Endothelial cell of umbilical vein (primary cell): ENCODE measurements around the gene HUS1.

ENCODE experiments used
- CTCF ChIP-seq, 2 donors: IDR thresholded peaks; 1 replicate in 1 of 2; 2 replicates in 1 of 2; pipeline ENCODE4 v1.5.1; 2011; ENCODE audit warnings: low read length in 2 of 2, mild to moderate bottlenecking in 2 of 2, moderate library complexity in 2 of 2, control low read depth in 1 of 2, inconsistent platforms in 1 of 2, low read depth in 1 of 2; ENCODE audit not compliant: insufficient read depth in 1 of 2; ENCODE audit errors: extremely low read depth in 1 of 2
- EZH2 ChIP-seq: IDR thresholded peaks from 2 replicates; pipeline ENCODE4 v1.6.1; 2012; ENCODE audit warnings: borderline replicate concordance, low read depth, mild to moderate bottlenecking, moderate library complexity, low read length, inconsistent platforms; ENCODE audit not compliant: severe bottlenecking
- FOS ChIP-seq: IDR thresholded peaks from 2 replicates; pipeline ENCODE4 v1.6.1; 2011; ENCODE audit warnings: mild to moderate bottlenecking, low read length, moderate library complexity, borderline replicate concordance; ENCODE audit not compliant: insufficient read depth
- JUN ChIP-seq: IDR thresholded peaks from 2 replicates; pipeline ENCODE4 v1.6.1; 2011; ENCODE audit warnings: borderline replicate concordance, low read depth; ENCODE audit not compliant: insufficient read length, insufficient read depth
- MAX ChIP-seq: IDR thresholded peaks from 2 replicates; pipeline ENCODE4 v1.6.1; 2011; ENCODE audit not compliant: insufficient read depth, insufficient read length
- MYC ChIP-seq: IDR thresholded peaks from one replicate; pipeline ENCODE4 v1.6.1; 2011; ENCODE audit warnings: mild to moderate bottlenecking, low read depth, low read length
- POLR2A ChIP-seq: IDR thresholded peaks from 2 replicates; pipeline ENCODE4 v1.6.1; 2012; ENCODE audit warnings: low read depth, mild to moderate bottlenecking, control low read depth, low read length
- POLR2AphosphoS5 ChIP-seq: IDR thresholded peaks from 2 replicates; pipeline ENCODE4 v1.6.1; 2012; ENCODE audit warnings: low read depth, mild to moderate bottlenecking, control low read depth, low read length, moderate library complexity; ENCODE audit not compliant: insufficient read depth

GRCh38 chr7:48004032-48004431 is 24.6 kb upstream of the HUS1 start:
- TF ChIP-seq CTCF (IDR thresholded peaks at IDR 0.05; ENCODE audit: extremely low read depth in 1 of 2, insufficient read depth in 1 of 2, low read depth in 1 of 2, low read length in 2 of 2) (no peak), POLR2AphosphoS5 (no peak), POLR2A (no peak), JUN (no peak), EZH2 (no peak), FOS (no peak), MAX (no peak), MYC (no peak)
